D721Med (cell line): ENCODE results near the gene CFAP20DC.
"Not testable (repeated sequence)": the region's sequence is repeated elsewhere in the genome, so short reads cannot be mapped to it uniquely, and the experiment has no call there.

ENCODE experiments used
- DNase-seq: peaks from one replicate; pipeline ENCODE4 v3.0.0; 2011; ENCODE audit warnings: low spot score; ENCODE audit not compliant: insufficient read length
- FAIRE-seq: peaks from 2 replicates; lab custom pipeline; 2011; peaks lifted over from hg19 to GRCh38; lab: Jason Lieb, UNC
- TF ChIP-seq, protein P1 (sequence below): IDR thresholded peaks from 2 replicates; pipeline ENCODE4 v1.5.1; 2012; ENCODE audit warnings: mild to moderate bottlenecking, control low read depth; ENCODE audit not compliant: insufficient read depth; ENCODE audit errors: missing control alignments

CFAP20DC gene

DNA sequence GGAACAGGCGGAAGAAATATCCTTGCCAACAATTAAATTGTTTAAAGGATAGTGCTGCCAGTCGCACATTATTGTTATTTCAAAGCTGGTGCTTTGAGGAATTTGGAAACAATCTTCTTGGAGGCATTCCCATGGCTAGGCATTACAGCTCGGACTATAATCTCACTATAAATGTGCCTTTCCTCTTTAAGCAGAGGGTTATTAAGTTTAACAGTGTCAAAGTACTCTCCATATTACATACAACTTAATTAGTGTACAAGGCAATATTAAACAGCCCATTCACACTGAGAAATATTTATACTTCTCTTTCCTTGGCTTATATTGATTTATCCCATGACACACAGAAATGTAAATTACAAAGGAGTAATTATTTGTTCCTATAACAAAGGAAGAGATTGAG lies 329.3 kb downstream of the CFAP20DC start:
- FAIRE-seq (no peak), DNase-seq (no peak)
- TF ChIP-seq, protein P1, sequence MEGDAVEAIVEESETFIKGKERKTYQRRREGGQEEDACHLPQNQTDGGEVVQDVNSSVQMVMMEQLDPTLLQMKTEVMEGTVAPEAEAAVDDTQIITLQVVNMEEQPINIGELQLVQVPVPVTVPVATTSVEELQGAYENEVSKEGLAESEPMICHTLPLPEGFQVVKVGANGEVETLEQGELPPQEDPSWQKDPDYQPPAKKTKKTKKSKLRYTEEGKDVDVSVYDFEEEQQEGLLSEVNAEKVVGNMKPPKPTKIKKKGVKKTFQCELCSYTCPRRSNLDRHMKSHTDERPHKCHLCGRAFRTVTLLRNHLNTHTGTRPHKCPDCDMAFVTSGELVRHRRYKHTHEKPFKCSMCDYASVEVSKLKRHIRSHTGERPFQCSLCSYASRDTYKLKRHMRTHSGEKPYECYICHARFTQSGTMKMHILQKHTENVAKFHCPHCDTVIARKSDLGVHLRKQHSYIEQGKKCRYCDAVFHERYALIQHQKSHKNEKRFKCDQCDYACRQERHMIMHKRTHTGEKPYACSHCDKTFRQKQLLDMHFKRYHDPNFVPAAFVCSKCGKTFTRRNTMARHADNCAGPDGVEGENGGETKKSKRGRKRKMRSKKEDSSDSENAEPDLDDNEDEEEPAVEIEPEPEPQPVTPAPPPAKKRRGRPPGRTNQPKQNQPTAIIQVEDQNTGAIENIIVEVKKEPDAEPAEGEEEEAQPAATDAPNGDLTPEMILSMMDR, result no peak

DNA sequence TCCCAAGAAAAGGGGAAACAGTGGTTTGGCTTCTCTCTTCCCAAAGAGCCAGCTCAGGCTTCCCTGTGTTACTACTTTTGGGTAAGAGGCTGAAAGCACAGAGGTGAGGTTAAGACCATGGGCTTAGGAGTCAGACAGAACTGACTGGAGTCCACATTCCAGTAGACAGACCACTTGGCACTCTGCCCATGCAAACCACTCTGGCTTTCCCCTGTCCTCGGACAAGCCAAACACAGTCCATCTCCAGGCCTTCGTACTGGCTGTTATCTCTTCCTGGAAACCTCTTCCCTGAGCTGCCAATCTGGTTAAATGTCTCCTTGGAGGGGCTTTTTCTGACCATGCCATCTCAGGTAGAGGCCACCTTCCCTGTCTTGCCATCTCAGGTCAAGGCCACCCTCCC lies 330.1 kb downstream of the CFAP20DC start:
- DNase-seq, result no peak

DNA sequence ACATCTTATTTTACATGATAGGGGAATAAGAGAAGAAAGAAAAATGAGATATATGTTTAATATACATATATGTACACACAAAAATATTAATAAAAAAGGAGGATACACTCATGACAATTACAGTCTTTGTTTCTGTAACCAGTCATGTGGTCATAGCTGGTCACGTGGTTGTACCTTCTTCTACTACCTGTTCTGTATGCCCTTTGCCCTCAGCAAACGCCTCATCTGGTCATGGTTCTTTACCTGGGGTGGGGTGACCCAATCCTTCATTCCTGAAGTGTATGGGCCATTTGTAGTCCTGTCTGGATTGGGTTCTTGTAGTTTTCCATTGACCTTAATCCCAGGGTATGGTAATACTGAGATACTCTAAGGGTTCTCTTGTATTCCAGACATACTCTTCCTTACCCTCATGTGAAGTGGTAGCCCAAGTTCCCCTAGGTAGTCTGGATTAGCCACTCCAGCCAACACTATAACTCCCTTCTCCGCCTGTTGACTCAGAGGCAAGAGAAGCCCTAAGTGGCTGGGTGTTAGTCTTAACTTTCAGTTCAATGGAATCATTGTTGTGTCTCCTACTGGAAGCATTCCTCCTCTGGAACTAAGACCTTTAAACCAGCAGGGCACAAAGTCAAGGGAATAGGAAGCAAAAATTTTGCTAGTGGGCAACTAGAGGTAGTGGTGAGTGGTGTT lies 336.0 kb downstream of the CFAP20DC start:
- TF ChIP-seq, protein P1, result no peak
- no peak for FAIRE-seq
- no peak for DNase-seq

More for the DNA sequence above, 330.1 kb downstream of the CFAP20DC start:
- TF ChIP-seq, protein P1, result no peak
- no peak for FAIRE-seq

DNA sequence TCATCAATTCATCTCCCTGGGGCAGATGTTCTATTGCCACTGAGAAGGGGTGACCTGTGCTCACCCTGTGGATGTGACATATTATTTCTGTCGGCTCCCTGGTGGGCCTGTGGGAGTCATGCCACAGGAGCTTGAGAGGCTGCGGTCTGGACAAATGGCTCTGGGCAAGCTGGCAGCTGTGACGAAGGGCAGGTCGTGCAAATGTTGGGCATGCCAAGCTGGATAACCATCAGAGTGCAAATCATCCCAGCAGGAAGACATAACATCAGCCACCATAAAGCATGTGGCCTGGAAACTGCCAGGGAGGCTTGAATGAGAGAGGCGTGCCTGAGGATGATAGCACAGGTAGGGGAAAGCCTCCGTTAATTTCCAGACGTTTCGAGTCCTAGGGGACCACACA lies 338.0 kb downstream of the CFAP20DC start:
- TF ChIP-seq, protein P1, result no peak
- DNase-seq (no peak), FAIRE-seq (no peak)

DNA sequence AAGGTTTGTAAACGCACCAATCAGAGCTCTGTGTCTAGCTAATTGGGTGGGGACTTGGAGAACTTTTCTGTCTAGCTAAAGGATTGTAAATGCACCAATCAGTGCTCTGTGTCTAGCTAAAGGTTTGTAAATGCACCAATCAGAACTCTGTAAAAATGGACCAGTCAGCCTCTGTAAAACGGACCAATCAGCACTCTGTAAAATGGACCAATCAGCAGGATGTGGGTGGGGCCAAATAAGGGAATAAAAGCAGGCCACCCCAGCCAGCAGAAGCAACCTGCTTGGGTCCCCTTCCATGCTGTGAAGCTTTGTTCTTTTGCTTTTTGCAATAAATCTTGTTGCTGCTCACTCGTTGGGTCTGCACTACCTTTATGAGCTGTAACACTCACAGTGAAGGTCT lies 340.8 kb downstream of the CFAP20DC start:
- not testable (repeated sequence) for DNase-seq, FAIRE-seq

DNA sequence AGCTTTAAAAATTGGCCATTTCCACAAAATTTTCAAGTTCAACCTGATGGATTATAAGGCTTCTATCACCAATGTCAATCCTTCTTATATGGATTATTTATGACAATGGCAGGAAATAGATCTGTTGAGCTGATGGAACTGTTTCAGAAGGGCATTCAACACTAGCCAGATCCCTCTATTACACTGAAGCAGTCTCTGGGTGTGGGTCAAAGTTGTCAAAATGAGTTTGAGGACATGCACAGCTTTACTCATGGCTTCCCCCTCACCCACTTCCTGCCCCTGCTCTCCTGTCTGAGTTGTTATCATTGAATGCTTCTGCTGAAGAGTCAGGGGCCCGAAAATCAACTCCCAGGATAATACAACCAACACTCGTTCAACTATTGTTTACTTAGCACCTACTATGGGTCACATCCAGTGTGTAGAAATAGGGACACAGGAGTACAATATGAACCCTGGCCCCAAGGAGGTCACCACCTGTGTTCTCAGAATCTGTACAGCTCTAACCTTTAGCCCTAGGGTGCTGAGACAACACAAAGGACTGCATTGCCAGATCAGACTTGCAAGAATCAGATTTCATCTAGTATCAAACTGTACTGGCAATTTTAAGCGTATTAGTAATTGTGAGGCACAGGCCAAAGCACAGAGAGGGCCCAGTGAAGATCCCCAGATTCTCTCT lies 341.6 kb downstream of the CFAP20DC start:
- TF ChIP-seq, protein P1, result no peak
- FAIRE-seq, result no peak
- DNase-seq, result no peak

DNA sequence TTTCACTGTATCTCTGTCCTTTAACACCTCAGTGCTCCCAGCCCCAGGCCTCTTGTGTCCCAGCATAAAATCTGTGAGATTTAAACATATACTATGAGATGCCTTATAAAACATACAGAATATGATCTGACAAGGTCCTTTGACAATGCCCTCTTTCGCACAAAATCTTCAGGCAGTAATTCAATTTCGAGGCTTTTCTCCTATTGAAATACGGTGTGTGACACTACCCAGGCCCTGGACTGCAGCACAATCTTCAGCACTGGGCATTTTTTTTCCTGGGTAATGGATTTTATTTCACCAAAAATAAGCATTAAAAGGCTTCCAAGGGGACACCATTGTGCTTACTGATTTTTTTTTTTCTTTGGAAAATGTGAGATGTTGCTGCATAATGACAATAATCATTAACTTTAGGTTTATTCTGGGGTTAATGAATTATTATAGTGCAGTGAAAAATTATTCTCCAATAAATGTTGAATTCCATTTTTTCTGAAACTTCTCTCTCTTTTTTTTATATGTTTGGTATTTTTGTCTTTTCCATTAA lies 342.4 kb downstream of the CFAP20DC start:
- DNase-seq (no peak), FAIRE-seq (no peak)
- TF ChIP-seq, protein P1, result no peak
